Stimulated activated CD4-positive, alpha-beta T cell treated with anti-CD3 and anti-CD28 coated beads, Interleukin-12 subunit alpha, Interleukin-12 subunit beta, amount 100 ng/mL, for 4 hours (primary cell): ENCODE measurements around the gene NEDD4L.
"Not testable (repeated sequence)": the region's sequence is repeated elsewhere in the genome, so short reads cannot be mapped to it uniquely, and the experiment has no call there.

ENCODE experiments used
- DNase-seq: peaks from one replicate; pipeline ENCODE4 v3.0.0-alpha.2; 2020

The NEDD4L gene

GRCh38 chr18:58360324-58360723, 316.3 kb downstream of the NEDD4L start:
- no peak for DNase-seq

- no peak for DNase-seq
These were observed 317.2 kb downstream of the NEDD4L start for GRCh38 chr18:58361212-58361611.

GRCh38 chr18:58362027-58362575, 318.1 kb downstream of the NEDD4L start:
- no peak for DNase-seq

GRCh38 chr18:58362829-58363271, 318.8 kb downstream of the NEDD4L start:
- DNase-seq: no peak

- no peak for DNase-seq
These were observed 319.9 kb downstream of the NEDD4L start for GRCh38 chr18:58363767-58364540.

- DNase-seq: no peak
These were observed 321.0 kb downstream of the NEDD4L start for GRCh38 chr18:58364876-58365528.

- no peak for DNase-seq
These were observed 323.6 kb downstream of the NEDD4L start for GRCh38 chr18:58367425-58368140.

- DNase-seq: no peak
These were observed 325.6 kb downstream of the NEDD4L start for GRCh38 chr18:58369616-58370015.

- no peak for DNase-seq
These were observed 326.1 kb downstream of the NEDD4L start for GRCh38 chr18:58370038-58370580.

- no peak for DNase-seq
These were observed 326.6 kb downstream of the NEDD4L start for GRCh38 chr18:58370612-58371011.

- no peak for DNase-seq
These were observed 329.5 kb downstream of the NEDD4L start for GRCh38 chr18:58373481-58373880.

- no peak for DNase-seq
These were observed 331.0 kb downstream of the NEDD4L start for GRCh38 chr18:58375051-58375450.

GRCh38 chr18:58378411-58379379, 334.7 kb downstream of the NEDD4L start:
- no peak for DNase-seq

GRCh38 chr18:58379443-58379842, 335.4 kb downstream of the NEDD4L start:
- no peak for DNase-seq

- DNase-seq: not testable (repeated sequence)
These were observed 336.1 kb downstream of the NEDD4L start for GRCh38 chr18:58380113-58380512.

GRCh38 chr18:58381676-58382411, 337.8 kb downstream of the NEDD4L start:
- DNase-seq: no peak

- no peak for DNase-seq
These were observed 338.4 kb downstream of the NEDD4L start for GRCh38 chr18:58382446-58382845.

GRCh38 chr18:58385472-58385871, 341.4 kb downstream of the NEDD4L start:
- DNase-seq: no peak

GRCh38 chr18:58386780-58387179, 342.8 kb downstream of the NEDD4L start:
- no peak for DNase-seq

GRCh38 chr18:58387716-58388115, 343.7 kb downstream of the NEDD4L start:
- DNase-seq: no peak

GRCh38 chr18:58388736-58389135, 344.7 kb downstream of the NEDD4L start:
- no peak for DNase-seq
